ENCODE measurements around the gene RNF152. TPM values are rescaled to one million over a fixed set of nuclear protein-coding genes. Genes with fewer than 3 reads are reported as not detected.
"Not testable (repeated sequence)": the region's sequence is repeated elsewhere in the genome, so short reads cannot be mapped to it uniquely, and the experiment has no call there.

The RNF152 gene
- total and polyA plus RNA-seq, 12 donors = 1.5 to 31.1 (median 11.2) TPM

DNA sequence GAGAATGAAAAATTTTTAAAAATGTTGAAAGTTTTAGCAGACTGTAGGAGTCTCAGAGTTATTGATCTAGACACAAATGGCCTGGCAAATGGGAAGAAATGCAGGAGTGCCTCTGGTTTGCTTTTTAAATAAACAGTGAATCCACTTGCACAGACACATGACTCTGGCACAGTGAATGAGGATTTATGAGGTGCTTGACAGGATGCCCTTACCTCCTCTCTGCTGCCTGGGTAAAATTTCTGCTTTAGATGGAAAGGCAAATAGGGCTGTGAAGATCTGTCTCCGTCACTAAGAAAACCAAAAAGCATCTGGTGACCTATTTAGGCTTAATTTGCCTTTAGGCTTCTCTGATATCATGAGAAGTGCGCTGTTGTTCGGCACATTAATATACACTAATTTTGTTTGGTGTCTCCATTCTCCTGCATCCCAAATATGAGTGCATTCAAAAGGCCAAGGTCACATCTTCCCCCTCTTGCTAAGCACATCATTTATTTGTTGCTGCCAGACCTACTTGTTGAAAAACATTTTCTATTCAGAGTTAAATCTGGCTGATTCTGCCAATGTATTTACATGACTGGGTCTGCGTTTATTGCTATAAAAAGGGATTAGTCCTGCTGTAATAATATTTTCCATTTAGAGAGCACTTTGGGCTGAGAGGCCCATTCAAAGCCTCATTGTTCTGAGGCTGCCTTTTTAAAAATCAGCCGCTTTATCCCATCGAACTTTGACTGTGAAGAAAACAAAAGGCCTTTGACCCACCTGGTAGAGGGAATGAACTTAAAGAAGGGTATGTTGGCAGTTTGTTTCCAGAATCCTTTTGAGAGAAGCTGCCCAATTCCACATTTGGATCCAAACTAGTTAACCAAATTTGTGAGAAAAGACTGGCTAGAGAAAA, 94.9 kb downstream of the RNF152 start:
- intact Hi-C loops (cut with DNase I) = no loop called here
- no peak for DNase-seq

DNA sequence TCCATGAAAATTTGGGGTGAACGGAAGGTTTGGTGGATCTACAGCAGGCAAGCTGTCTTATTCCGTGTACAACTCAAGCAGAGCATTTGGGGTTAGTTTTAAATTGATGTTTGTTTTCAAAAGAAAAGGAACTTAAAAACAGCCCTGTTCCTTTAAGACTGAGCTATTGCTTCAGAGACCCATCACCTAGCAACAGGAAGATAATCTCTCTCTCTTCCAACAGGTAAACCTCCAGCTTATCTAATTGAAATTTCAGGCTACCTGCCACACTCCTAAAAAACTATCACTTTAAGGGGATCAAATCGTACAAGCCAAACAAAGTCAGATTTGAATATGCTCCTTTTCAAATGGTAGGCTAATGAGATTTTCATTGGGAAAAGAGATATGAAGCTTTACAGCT, 101.8 kb downstream of the RNF152 start:
- Histone ChIP-seq H3K4me1 (replicated peaks in 1 of 2) (no peaks in the 10 kb centered on the region), H3K27ac (no peak overlapping the region), H3K9me3 (replicated peaks in 1 of 3) (no peaks in the 10 kb centered on the region), H3K4me3 (no peak overlapping the region), H3K36me3 (replicated peaks in 1 of 2) (no peaks in the 10 kb centered on the region), H3K27me3 (no peaks in the 10 kb centered on the region)
- TF ChIP-seq POLR2A (IDR thresholded peaks at IDR 0.05) = no peak
- TF ChIP-seq, protein P1, sequence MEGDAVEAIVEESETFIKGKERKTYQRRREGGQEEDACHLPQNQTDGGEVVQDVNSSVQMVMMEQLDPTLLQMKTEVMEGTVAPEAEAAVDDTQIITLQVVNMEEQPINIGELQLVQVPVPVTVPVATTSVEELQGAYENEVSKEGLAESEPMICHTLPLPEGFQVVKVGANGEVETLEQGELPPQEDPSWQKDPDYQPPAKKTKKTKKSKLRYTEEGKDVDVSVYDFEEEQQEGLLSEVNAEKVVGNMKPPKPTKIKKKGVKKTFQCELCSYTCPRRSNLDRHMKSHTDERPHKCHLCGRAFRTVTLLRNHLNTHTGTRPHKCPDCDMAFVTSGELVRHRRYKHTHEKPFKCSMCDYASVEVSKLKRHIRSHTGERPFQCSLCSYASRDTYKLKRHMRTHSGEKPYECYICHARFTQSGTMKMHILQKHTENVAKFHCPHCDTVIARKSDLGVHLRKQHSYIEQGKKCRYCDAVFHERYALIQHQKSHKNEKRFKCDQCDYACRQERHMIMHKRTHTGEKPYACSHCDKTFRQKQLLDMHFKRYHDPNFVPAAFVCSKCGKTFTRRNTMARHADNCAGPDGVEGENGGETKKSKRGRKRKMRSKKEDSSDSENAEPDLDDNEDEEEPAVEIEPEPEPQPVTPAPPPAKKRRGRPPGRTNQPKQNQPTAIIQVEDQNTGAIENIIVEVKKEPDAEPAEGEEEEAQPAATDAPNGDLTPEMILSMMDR (IDR thresholded peaks at IDR 0.05) = no peak
- WGBS, 4 donors = 79 to 90% (median 81%) methylated on average over 3 of the region's 3 CpGs
- intact Hi-C loops (cut with DNase I) = no loop called here
- DNase-seq = no peak

More for the DNA sequence above, 94.9 kb downstream of the RNF152 start:
- Histone ChIP-seq H3K36me3 (replicated peaks in 1 of 2) (no peaks in the 10 kb centered on the region), H3K9me3 (replicated peaks in 1 of 3) (no peaks in the 10 kb centered on the region), H3K27me3 (no peaks in the 10 kb centered on the region), H3K4me1 (replicated peaks in 1 of 2) (no peaks in the 10 kb centered on the region), H3K4me3 (no peak overlapping the region), H3K27ac (no peak overlapping the region)
- TF ChIP-seq, protein P1 (IDR thresholded peaks at IDR 0.05) = no peak
- no peak for TF ChIP-seq POLR2A (IDR thresholded peaks at IDR 0.05)
- 86 to 96% (median 91%) methylated on average over 6 of the region's 6 CpGs for whole genome bisulfite sequencing, 4 donors

DNA sequence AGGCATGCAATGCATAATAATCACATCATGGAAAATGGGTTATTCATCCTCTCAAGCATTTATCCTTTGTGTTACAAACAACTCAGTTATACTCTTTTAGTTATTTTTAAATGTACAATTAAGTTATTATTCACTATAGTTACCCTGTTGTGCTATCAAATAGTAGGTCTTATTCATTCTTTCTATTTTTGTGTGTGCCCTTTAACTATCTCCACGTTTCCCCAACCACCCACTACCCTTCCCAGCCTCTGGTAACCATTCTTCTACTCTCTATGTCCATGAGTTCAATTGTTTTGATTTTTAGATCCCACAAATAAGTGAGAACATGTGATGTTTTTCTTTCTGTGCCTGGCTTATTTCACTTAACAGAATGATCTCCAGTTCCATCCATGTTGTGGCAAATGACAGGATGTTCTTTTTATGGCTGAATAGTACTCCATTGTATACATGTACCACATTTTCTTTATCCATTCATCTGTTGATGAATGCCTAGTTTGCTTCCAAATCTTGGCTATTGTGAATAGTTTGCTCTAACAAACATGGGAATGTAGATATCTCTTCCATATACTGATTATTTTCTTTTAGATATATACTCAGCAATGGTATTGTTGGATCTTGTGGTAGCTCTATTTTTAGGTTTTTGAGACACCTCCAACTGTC, 105.7 kb downstream of the RNF152 start:
- 71 to 88% (median 80%) methylated on average over 1 of the region's 1 CpG for WGBS, 4 donors
- intact Hi-C loops (cut with DNase I); H3K36me3 ChIP-seq (replicated peaks in 1 of 2); H3K27me3 ChIP-seq; H3K27ac ChIP-seq; H3K4me3 ChIP-seq; DNase-seq; H3K4me1 ChIP-seq (replicated peaks in 1 of 2); H3K9me3 ChIP-seq (replicated peaks in 1 of 3): not testable (repeated sequence)

DNA sequence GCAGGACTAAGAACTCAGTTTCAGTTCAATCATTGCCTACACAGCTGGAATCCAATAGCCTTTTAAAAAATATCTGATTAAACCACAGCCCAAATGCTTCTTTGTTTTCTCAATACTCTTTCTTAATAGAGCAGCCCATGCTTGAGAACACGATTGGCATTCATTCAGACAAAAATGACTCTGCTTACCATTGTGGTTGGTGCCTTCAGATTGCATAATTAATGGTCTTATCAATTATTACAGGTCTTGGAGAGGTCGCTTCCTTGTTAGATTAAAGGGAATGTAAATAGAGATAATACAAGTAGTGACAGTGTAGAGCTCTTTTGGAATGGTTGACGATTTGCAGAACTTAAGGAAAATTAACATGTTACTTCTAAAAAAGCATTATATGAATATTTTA, 107.2 kb downstream of the RNF152 start:
- no peaks in the 10 kb centered on the region for H3K36me3 ChIP-seq (replicated peaks in 1 of 2)
- no peak overlapping the region for H3K27ac ChIP-seq
- H3K9me3 ChIP-seq (replicated peaks in 1 of 3) = no peaks in the 10 kb centered on the region
- no peak for TF ChIP-seq POLR2A (IDR thresholded peaks at IDR 0.05)
- TF ChIP-seq, protein P1 (IDR thresholded peaks at IDR 0.05) = no peak
- no peaks in the 10 kb centered on the region for H3K4me1 ChIP-seq (replicated peaks in 1 of 2)
- no peaks in the 10 kb centered on the region for H3K27me3 ChIP-seq
- intact Hi-C loops (cut with DNase I) = no loop called here
- DNase-seq = no peak
- H3K4me3 ChIP-seq = no peak overlapping the region
- WGBS, 4 donors = 62 to 64% (median 63%) methylated on average over 3 of the region's 3 CpGs

All from adrenal gland (tissue), 12 donors.